Bronchial epithelial cell (primary cell): Measurements from ENCODE around the gene CDH24. TPM values are rescaled to one million over a fixed set of nuclear protein-coding genes. Genes with fewer than 3 reads are reported as not detected.

Experiments used
- DNase-seq: peaks from one replicate; pipeline ENCODE4 v3.0.0-alpha.2; 2010; ENCODE audit warnings: low read depth
- FAIRE-seq: peaks from 2 replicates; lab custom pipeline; 2011; peaks lifted over from hg19 to GRCh38; lab: Jason Lieb, UNC
- H3K27me3 ChIP-seq: 2 replicates; pipeline ENCODE4 v1.5.1; 2011; ENCODE audit warnings: low read length; ENCODE audit not compliant: control insufficient read depth, insufficient read depth
- H3K36me3 ChIP-seq: 2 replicates; pipeline ENCODE4 v1.5.1; 2011; ENCODE audit warnings: low read length; ENCODE audit not compliant: control insufficient read depth, insufficient read depth
- H3K4me3 ChIP-seq: 2 replicates; pipeline ENCODE4 v1.5.1; 2011; ENCODE audit warnings: mild to moderate bottlenecking, low read depth, low read length, control low read depth
- total RNA-seq: library from RNA; depleted of rRNA; stranded (reverse); fragments of >200 nt; gene quantifications from 2 replicates; pipeline ENCODE4 v1.2.1, GENCODE V29; 2014
- TF ChIP-seq, protein P1 (sequence below): IDR thresholded peaks from 2 replicates; pipeline ENCODE4 v1.5.1; 2011; ENCODE audit warnings: mild to moderate bottlenecking, moderate library complexity, low read length, control low read depth, inconsistent platforms; ENCODE audit not compliant: insufficient read depth, severe bottlenecking

The CDH24 gene
- total RNA-seq, 1 donor from 2014 or later = 2.9 TPM

DNA sequence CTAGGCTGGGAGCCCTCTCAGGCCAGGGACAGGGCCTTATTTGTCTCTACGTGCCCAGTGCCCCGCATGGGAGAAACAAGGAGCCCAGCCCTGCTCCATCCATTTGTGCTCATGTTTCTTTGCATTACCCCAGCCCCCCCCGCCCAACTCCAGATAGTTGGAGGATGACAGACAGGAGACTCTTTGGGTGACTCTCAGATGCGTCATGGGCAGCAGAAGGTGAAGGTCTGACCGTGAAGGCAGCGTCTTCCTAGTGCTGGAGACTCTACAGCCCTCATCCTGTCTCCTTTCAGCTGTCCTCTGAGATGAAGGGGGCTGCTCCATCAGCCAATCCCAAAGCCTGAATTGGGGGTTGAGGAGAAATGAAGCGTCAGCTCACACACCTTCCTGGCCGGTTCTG is 15.6 kb downstream of the CDH24 start:
- FAIRE-seq (no peak), DNase-seq (no peak)
- Histone ChIP-seq H3K4me3 (no peak overlapping the region), H3K36me3 (no peaks in the 10 kb centered on the region), H3K27me3 (no peaks in the 10 kb centered on the region)
- TF ChIP-seq, protein P1, sequence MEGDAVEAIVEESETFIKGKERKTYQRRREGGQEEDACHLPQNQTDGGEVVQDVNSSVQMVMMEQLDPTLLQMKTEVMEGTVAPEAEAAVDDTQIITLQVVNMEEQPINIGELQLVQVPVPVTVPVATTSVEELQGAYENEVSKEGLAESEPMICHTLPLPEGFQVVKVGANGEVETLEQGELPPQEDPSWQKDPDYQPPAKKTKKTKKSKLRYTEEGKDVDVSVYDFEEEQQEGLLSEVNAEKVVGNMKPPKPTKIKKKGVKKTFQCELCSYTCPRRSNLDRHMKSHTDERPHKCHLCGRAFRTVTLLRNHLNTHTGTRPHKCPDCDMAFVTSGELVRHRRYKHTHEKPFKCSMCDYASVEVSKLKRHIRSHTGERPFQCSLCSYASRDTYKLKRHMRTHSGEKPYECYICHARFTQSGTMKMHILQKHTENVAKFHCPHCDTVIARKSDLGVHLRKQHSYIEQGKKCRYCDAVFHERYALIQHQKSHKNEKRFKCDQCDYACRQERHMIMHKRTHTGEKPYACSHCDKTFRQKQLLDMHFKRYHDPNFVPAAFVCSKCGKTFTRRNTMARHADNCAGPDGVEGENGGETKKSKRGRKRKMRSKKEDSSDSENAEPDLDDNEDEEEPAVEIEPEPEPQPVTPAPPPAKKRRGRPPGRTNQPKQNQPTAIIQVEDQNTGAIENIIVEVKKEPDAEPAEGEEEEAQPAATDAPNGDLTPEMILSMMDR = no peak

DNA sequence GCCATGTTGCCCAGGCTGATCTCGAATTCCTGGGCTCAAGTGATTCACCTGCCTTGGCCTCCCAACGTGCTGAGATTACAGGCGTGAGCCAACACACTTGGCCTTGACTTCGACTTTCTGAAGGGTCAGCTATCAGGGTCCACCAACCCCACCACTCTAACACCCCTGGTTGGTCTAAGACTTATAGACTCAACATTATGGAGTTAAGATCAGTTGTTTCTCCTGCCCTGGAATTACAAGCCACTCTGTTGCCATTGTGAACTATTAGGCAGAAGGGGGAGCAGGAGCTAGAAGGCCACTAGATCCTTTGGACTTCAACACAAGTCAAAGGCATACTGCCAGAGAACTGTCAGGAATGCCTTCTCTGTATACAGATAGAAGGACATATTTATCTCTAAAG is 17.2 kb downstream of the CDH24 start:
- Histone ChIP-seq H3K27me3 (no peaks in the 10 kb centered on the region), H3K4me3 (no peak overlapping the region), H3K36me3 (no peaks in the 10 kb centered on the region)
- no peak for FAIRE-seq
- TF ChIP-seq, protein P1 = no peak
- DNase-seq = no peak

DNA sequence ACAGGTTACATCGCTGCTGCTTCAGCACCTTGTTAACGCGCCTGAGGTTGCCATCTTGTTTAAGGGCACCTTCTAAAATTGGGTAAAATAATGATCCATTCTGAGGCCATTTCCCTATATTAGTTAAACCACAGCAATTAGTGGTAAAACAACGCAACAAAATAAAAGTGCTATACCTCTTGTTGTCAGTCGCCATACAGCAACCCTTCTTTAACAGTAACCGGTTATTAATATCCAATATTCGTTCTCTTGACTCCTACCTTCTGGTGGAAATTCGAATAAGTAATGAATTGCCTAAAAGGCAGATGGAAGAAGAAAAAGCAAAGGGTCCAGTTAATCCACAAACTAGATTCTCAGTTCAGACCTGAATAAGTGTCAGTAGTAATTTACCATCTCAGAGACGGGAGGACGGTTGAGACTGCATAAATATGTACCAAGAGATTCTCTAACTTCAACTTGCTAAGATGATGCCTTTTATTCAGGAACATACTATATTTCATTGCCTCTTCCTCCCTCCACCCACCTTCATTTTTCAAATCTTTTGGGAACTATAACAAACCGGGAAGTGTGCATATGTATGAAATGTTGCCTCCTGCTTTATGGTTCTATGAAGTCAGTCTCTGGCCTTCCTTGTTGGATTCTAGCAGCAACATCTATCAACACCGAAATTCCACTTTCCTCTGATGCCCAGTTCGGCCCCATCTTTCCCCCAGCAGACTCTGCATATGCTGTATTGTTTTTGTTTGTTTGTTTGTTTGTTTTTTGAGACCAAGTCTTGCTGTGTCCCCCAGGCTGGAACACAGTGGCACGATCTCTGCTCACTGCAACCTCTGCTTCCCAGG is 21.8 kb downstream of the CDH24 start:
- peak overlapping the region; percentile 60 for H3K4me3 ChIP-seq
- H3K27me3 ChIP-seq = no peaks in the 10 kb centered on the region
- TF ChIP-seq, protein P1 = no peak
- peaks cover 11% of the 10 kb centered on the region for H3K36me3 ChIP-seq
- FAIRE-seq (no peak), DNase-seq (no peak)

DNA sequence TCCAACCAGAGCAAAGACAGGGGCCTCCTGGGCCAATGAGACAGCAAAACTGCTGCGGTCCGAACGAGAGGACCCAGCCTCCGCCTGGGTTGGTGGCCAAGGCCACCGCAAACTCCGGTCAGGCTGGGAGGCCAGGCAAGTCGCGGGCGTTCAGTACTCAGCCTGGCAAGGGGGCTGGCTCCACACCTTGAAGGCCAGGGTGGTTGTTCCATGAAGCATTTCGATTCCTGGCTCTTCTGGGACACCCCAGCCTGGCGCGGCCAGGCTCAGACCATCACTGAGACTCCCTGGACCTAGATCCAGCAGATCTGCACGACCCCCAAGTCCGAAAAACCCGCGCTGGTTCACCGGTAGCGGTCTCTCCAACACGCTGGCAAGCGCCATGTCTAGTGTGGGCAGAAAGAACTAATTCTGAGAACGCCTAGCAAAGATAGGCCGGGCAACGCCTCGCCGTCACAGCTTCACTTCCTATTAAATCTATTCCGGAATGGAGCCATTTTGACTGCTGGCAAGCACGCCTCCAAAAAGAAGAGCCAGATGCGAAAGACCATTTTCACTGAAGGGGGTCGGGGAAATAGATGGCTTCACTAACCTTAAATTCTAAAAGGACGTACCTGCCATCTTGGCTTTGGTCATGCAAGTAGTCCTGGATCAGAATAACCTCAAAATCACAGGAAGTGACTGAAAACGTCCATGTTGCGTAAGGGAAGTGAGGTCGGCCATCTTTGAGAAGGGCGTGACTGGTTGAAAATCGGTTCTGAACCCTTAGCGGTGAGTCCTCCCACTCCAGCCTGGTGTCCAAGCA is 22.6 kb downstream of the CDH24 start, which contains the start of gene PSMB5:
Gene PSMB5 (minus strand): TSS at position 403 of the 805 bp plus-strand sequence. CDS start 19 bp downstream, at position 384.
- FAIRE-seq = peak; percentile 86
- TF ChIP-seq, protein P1 = no peak
- H3K4me3 ChIP-seq = peak within 1 kb of the TSS; percentile 60

DNA sequence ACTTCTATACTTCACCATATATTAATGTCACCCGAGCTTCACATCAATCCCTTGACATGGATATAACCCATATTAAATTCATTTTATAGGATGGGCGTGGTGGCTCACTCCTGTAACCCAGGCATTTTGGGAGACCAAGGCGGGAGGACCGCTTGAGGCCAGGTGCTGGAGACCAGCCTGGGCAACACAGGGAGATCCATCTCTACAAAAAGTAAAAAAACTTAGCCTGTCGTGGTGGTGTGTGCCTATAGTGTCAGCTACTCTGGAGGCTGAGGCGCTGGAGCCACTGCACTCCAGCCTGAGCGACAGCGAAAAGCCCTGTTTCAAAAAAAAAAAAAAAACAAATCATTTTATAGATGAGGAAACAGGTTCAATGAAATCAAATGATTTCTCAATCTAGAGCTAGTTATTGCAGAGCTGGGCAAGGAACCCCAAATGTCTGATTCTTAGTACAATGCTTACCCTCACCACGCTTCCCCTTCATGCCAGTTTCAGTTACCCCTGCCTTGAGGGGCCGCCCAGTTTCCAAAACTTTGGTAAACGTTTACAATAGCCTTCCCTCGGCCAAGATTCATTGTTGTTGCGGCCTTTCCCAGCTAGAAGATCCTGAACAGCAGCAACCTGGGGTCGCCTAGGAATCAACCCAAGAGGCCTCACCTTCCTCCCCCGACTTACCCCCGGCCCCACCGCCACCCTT is 23.4 kb downstream of the CDH24 start:
- TF ChIP-seq, protein P1 = no peak
- DNase-seq (no peak), FAIRE-seq (no peak)
- Histone ChIP-seq H3K36me3 (peaks cover 16% of the 10 kb centered on the region), H3K27me3 (no peaks in the 10 kb centered on the region), H3K4me3 (peak overlapping the region; percentile 60)

More for the DNA sequence above, 22.6 kb downstream of the CDH24 start, which contains the start of gene PSMB5:
- peak; percentile 95 for DNase-seq
- peaks cover 12% of the 10 kb centered on the region for H3K36me3 ChIP-seq
- no peaks in the 10 kb centered on the region for H3K27me3 ChIP-seq
